Skin of body (tissue), 2 donors: ENCODE measurements around the gene TSC22D2. TPM values are rescaled to one million over a fixed set of nuclear protein-coding genes. Genes with fewer than 3 reads are reported as not detected.
"Not testable (repeated sequence)": the region's sequence is repeated elsewhere in the genome, so short reads cannot be mapped to it uniquely, and the experiment has no call there.

ENCODE experiments used
- DNase-seq: peaks from one replicate; lab custom pipeline; 2025; lab: John Stamatoyannopoulos, UW
- total RNA-seq: library from RNA; depleted of rRNA; stranded (reverse); fragments of >200 nt; gene quantifications from one replicate; pipeline ENCODE4 v1.2.3, GENCODE V29; 2014

The TSC22D2 gene
- total RNA-seq, 1 donor from 2014 or later: 28.0 TPM

GRCh38 chr3:150446470-150446977 lies 38.4 kb downstream of the TSC22D2 start:
- DNase-seq: no peak

GRCh38 chr3:150447084-150447483 lies 39.0 kb downstream of the TSC22D2 start:
- DNase-seq: no peak

- DNase-seq: no peak
These were observed 39.8 kb downstream of the TSC22D2 start for GRCh38 chr3:150447631-150448465.

GRCh38 chr3:150449169-150449721 lies 41.1 kb downstream of the TSC22D2 start:
- DNase-seq: peak; percentile 43

- no peak for DNase-seq
These were observed 42.8 kb downstream of the TSC22D2 start for GRCh38 chr3:150450916-150451315.

GRCh38 chr3:150451329-150452048 lies 43.4 kb downstream of the TSC22D2 start:
- no peak for DNase-seq

- no peak for DNase-seq
These were observed 45.3 kb downstream of the TSC22D2 start for GRCh38 chr3:150453353-150453752.

- DNase-seq: peak; percentile 43
These were observed 46.0 kb downstream of the TSC22D2 start for GRCh38 chr3:150454085-150454484.

GRCh38 chr3:150454622-150455021 lies 46.5 kb downstream of the TSC22D2 start:
- DNase-seq: no peak

- DNase-seq: no peak
These were observed 47.2 kb downstream of the TSC22D2 start for GRCh38 chr3:150455341-150455740.

GRCh38 chr3:150458001-150458400 lies 49.9 kb downstream of the TSC22D2 start:
- DNase-seq: no peak

- DNase-seq: no peak
These were observed 52.4 kb downstream of the TSC22D2 start for GRCh38 chr3:150460484-150460883.

GRCh38 chr3:150461399-150461798 lies 53.3 kb downstream of the TSC22D2 start:
- no peak for DNase-seq

- DNase-seq: no peak
These were observed 54.0 kb downstream of the TSC22D2 start for GRCh38 chr3:150462108-150462507.

GRCh38 chr3:150464684-150465083 lies 56.6 kb downstream of the TSC22D2 start:
- DNase-seq: no peak

- DNase-seq: no peak
These were observed 59.3 kb downstream of the TSC22D2 start for GRCh38 chr3:150467381-150467780.

- DNase-seq: peak; percentile 67
These were observed 61.2 kb downstream of the TSC22D2 start for GRCh38 chr3:150469031-150469930.

- DNase-seq: no peak
These were observed 62.0 kb downstream of the TSC22D2 start for GRCh38 chr3:150469931-150470740.

- no peak for DNase-seq
These were observed 64.3 kb downstream of the TSC22D2 start for GRCh38 chr3:150472421-150472820.

- DNase-seq: not testable (repeated sequence)
These were observed 65.1 kb downstream of the TSC22D2 start for GRCh38 chr3:150473161-150473560.
